Breast epithelium (tissue), 3 donors: Measurements from ENCODE around the gene TMF1.

Experiments used
- CTCF ChIP-seq, 3 donors: fragments of 450-650 bp; IDR thresholded peaks; one replicate each; pipeline ENCODE4 v1.5.1; 2016 to 2017; ENCODE audit warnings: antibody characterized with exemption in 3 of 3, mild to moderate bottlenecking in 3 of 3, moderate library complexity in 3 of 3
- POLR2A ChIP-seq: fragments of 450-650 bp; IDR thresholded peaks from one replicate; pipeline ENCODE4 v1.6.1; 2016; ENCODE audit warnings: antibody characterized with exemption, mild to moderate bottlenecking, moderate library complexity

- TF ChIP-seq POLR2A = no peak
- TF ChIP-seq CTCF (IDR thresholded peaks at IDR 0.05) = no peak
Observed at GRCh38 chr3:68974711-68975110, 77.4 kb downstream of the TMF1 start.
